T-helper 22 cell (primary cell): ENCODE results near the gene MGAT5B.
A peak's percentile ranks its signal among the peaks of the same experiment; 100 is the strongest.
"Not testable (repeated sequence)": the region's sequence is repeated elsewhere in the genome, so short reads cannot be mapped to it uniquely, and the experiment has no call there.

Experiments
- DNase-seq: peaks from one replicate; pipeline ENCODE4 v3.0.0-alpha.2; 2020; ENCODE audit warnings: low read depth

The MGAT5B gene

DNA sequence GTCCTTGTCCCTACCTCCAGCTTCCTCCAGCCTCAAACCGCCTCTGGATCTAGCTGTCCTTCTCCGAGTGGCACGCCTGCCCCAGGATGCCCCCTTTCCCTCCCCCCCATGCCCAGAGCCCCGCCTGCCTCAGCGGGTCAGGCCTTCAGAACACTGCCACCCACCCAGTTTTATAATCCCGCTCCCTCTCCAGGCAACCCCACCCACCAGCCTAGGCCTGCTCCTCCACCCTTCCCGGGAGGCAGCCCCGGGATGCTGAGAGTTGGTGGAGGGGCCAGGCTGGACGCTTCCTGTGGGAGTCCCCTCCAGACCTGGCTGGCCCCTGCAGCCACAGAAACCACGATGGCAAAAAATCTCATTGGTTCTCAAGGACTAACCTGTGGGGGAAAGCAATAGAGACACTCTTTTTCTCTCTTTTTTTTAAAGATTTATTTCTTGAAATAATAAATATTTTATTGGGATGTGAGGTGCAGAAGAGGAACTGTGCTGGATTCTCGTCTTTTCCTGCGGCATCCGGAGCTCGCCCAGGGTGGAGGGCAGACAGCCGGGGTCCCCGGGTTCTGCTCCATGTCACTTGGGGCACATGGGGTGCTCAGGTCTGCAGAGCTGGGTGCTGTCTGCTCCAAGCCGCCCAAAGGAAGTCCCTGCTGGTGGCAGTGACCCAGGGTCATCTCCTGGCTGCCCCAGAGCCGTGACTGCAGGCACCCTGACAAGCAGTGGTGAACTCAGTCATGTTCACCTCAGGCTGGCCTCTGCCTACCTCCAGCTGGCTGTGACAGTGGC, 81.9 kb downstream of the MGAT5B start:
- DNase-seq: no peak

DNA sequence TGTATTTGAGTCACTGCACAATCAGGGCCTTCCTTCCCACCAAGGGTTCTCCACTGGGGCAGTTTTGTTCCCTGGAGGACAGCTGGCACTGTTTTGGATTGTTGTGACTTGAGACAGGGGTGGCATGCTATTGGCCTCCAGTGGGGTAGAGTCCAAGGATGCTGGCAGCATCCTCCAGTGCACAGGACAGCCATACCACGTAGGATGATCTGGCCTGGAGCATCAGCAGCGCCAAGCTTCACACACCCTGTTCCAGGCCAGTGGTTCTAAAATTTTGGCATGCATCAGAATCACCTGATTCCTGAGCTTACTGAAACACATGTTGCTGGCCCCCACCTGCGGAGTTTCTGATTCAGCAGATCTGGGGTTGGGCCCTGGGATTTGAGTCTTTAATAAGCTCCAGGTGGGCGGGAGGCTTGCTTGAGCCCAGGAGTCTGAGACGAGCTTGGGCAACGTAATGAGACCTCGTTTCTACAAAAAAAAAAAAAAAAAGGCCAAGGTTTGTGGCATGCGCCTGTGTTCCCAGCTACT, 83.2 kb downstream of the MGAT5B start:
- no peak for DNase-seq

DNA sequence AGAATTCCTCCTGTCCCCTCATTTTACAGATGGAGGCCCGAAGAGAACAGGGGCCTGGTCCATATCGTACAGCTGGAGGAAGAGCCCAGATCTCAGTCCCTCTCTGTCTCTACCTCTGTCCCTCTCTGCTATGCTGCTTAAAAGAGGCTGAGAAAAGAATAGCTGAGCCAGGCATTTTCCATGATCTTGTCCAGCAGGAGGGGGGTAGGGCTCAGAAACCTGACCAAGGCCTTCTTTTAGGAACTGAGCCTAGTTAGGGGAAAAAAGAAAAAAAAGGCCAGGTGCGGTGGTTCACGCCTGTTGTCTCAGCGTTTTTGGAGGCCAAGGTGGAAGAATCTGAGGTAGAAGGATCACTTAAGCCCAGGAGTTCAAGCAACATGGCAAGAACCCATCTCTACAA, 84.2 kb downstream of the MGAT5B start:
- no peak for DNase-seq

DNA sequence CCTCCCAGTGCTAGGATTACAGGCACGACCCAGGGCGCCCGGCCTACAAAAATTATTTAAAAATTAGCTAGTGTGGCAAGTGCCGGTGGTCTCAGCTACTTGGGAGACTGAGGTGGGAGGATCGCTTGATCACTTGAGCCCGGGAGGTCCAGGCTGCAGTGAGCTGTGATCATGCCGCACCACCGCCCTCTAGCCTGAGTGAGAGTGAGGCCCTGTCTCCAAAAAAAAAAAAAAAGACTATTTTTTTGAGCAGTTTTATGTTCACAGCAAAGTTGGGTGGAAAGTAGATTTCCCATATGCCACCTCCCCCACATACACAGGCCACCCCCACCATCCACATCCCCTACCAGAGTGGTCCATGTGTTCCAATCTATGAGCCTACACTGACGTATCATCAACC, 84.9 kb downstream of the MGAT5B start:
- DNase-seq: no peak

DNA sequence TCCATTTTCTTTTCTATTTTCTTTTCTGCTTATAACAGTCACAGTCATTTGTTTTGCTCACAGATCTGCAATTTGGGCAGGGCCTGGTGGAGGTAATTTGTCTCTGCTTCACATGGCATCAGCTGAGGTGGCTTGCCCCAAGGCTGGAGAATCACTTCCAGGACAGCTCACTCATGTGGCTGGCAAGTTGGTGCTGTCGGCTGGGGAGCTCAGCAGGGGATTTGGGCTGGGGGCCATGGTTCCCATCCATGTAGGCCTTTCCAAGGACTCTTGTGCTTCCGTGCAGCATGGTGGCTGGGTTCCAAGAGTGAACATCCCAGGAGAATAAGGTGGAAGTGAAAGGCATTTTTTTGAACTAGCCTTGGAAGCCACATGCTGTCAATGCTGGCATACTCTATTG, 85.7 kb downstream of the MGAT5B start:
- DNase-seq: no peak

DNA sequence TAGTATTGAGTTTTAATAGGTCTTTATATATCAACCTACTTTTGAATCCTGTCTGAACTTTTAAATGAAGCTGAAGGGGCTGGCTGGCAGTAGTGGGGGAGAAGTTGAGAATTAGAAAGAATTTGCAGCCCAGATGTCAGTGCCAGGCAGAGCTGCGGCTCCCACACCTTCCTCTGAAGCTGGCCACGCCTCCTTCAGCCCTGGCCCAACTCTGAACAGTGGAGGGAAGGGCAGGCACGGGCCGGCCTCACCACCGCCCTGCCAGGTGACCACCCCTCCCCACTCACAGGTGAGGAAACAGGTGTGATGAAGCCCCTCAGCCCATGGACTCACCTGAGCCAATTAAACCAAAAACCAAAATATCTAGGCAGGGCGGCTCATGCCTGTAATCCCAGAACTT, 87.0 kb downstream of the MGAT5B start:
- no peak for DNase-seq

DNA sequence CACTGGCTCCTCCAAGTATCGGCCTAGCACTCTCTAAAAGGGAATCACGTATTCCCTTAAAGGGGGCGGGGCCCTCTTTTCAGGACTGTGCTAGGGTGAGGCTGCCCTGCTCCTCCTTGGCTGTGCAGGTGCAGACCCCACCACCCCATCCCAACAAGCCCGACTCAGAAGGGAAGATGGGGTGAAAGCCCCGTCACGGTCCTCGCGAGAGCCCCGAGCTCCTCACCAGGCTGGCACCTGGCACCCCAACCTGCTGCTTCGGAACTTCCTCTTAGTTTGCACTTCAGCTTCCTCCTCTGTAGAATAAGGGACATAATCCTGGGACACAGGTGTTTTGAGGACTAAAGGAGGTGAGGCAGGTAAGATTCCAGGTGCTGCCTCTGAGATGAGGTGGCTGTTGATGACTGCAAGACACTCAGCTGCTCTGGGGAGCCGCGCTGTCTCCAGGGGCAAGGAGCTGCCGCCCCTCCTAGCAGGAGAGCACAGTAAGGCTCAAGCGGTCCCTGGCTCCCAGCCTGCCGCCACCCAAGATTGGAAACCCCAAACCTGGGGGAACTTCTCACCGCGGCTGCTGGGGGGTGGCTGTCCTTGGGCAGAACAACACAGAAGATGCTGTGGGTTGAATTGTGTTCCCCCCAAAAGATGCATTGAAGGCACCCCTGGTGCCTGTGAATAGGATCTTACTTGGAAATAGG, 88.8 kb downstream of the MGAT5B start:
- DNase-seq: no peak

DNA sequence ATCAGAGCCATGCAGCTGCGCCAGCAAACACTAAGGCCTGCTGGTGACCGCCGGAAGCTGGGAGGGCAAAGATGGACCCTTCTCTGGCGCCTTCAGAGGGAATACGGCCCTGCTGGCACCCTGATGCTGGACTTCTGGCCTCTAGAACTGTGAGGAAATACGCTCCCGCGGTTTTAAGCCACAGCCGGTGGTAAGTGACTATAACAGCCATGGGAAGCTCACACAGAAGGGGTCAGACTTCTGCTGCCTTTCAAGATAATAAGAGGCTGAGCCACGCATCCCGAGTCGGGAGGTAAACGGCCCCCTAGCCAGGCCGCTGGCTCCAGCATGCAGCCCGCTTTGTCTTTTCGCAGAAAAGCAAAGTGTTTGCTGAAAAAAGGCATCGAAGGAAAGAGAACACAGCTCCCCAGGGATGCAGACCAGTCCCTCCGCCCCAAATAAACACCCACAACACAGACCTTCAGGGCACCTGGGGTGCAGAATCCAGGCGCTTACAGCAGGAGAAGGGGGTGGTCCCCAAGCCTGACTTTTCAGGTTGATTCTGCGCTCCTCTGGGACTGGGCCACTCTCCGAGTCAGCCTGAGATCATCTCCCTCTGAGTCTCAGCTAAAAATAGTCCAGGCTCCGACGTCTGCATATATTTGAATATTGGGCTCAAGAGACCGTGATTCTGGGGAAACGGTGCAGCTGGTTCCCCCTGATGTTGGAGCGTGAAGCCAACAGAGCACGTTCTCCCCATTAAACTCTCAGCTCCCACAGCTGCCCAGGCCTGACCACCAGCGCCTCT, 89.7 kb downstream of the MGAT5B start:
- no peak for DNase-seq

DNA sequence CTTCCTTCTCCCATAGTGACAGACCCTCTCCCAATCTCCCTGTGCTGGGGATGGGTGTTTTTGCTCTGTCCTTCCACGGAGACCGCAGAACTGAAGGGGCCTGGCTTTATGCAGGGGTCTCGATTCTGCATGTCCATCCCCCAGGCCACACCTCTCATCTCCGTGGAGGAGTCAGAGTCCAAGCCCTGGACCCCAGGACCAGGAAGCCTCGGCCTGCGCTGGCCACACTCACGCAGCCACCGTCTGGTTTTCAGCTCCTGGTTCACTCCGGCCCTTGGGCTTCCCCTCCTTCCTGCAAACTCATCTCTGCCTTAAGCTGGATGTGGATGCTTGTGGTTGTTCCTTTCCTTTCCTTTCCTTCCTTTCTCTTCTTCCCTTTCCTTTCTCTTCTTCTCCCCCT, 90.8 kb downstream of the MGAT5B start:
- DNase-seq: no peak

DNA sequence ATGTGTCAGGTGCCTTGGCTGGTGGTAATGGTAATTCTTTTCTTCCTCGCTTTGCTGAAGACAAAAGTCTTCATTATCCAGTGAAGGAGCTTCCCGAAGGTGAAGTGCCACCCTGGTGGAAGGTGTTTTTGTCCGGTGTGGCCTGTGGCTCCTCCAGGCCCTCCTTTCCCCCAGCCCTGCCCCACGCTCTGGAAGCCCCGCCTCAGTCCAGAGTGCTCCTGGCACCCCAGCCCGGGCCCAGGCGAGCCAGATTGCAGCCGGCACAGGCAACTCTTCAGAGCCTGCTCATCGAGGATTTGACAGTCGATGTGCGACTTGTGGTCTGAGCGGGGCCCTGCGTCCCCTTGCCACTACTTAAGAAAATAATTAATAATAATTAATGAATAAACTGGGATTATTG, 93.7 kb downstream of the MGAT5B start:
- DNase-seq: no peak

DNA sequence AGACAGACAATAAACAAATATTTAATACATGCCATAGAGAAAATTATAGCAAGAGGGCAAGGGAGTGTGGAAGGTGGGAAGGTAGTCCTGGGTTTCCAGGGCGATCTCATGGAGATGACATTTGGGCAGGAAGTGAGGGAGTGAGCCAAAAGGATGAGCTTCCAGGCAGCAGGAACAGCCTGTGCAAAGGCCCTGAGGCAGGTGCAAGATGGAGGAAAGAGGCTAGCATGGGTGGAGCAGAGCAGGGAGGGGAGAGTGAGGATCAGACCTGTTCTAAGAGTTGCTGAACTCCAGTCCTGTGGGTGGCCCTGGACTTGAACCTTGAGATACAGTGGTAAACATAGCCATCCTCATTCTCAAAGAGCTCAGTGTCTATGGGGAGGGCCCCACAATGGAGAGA, 94.7 kb downstream of the MGAT5B start:
- no peak for DNase-seq

DNA sequence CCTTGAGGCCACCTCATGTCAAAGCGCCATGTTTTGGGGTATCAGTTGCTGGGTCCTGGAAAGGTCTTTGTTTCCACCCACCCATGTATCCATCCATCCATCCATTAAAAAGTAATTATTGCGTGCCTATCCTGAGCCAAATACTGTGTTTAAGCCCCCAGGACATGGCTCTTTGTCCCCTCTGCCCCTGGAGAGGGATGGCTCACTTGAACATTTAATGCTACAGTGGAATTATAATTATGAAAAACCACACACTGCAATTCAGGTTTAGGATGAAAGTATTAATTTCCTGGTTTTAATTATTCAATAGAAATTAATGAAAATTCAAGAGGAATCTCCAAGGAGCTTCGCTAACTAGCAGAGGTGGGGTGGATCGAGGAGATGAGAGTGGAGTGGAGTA, 97.8 kb downstream of the MGAT5B start:
- DNase-seq: no peak

DNA sequence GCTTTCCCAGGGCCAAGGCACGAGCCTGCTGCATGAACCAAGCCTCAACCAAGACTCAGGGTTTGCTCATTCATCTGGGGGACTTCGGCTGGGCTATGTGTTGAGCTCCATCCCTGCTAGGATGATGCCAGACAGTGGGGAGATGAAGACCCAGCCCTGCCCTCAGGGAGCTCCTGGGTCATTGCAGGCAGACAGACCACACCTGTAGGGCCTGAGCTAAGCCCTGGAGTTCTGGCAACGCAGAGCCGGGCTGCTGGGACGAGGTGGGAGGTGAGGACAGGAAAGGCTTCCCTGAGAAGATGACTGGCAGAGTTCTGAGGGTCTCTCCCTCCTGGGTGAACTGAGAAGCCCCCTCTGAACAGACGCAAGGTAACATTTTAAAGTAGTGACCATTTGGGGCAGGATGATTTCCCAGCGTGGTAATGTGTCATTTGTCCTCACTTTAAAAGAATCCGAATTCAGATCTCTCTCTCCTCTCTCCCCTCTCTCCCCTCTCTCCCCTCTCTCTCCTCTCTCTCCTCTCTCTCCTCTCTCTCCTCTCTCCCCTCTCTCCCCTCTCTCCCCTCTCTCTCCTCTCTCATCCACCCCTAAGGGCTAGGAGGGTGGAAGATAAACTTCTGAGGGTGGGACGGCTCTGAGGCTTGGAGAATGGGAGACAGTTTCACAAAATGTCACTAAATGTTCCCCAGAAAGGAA, 98.4 kb downstream of the MGAT5B start:
- DNase-seq: no peak

DNA sequence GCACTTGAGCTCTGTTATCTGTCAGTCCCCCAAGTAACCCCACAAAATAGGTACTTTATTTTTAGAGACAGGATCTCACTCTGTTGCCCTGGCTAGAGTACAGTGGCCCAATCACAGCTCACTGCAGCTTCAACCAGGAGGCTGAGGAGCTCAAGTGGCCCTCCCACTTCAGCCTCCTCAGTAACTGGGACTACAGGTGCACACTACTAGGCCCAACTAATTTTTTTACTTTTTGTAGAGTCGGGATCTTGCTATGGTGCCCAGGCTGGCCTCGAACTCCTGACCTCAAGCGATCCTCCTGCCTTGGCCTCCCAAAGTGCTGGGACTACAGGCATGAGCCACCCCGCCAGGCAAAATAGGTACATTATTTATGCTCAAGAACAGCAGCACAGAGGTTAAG, 99.6 kb downstream of the MGAT5B start:
- no peak for DNase-seq

DNA sequence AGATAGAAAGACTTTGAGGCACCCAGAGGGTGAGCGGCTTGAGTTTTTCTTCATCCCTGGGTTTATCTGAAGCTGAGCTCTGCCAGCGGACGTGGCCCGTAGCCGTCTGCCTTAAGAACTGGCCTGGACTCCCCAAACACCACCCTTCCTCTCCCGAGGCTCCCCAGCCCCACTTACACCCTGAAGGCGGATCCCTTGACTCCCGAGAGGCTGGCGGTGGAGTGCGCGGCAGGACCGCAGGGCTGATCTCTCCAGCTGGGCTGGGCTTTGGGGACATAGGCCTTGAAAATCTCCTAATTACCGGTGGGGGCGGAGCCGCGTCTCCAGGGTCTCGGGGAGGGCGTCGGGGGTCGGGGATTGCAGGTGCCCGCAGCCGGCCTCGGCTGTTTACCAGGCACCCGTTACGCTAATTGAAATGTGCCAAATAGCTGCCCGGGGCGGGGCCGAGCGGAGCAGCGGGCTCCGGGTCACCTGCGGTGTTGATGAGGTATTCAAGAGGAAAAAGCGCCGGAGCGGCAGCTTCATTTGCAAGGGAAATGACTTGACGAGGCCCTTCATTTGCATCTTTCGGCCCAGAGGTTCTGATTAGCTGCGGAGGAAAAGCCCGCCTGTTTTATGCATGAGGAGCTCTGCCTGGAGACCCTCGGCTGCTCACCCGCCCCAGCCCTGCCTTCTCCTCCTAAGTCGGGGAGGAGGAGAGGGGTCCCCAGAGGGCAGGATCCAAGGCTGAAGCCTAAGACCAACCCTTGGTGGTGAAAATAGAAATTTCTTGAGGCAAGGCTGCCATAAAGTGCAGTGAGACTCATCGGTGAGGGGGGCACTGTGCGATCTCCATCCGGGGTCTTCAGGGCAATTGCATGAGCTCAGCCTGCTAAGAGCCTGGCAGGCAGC, 100.7 kb downstream of the MGAT5B start:
- peak; percentile 15 for DNase-seq

DNA sequence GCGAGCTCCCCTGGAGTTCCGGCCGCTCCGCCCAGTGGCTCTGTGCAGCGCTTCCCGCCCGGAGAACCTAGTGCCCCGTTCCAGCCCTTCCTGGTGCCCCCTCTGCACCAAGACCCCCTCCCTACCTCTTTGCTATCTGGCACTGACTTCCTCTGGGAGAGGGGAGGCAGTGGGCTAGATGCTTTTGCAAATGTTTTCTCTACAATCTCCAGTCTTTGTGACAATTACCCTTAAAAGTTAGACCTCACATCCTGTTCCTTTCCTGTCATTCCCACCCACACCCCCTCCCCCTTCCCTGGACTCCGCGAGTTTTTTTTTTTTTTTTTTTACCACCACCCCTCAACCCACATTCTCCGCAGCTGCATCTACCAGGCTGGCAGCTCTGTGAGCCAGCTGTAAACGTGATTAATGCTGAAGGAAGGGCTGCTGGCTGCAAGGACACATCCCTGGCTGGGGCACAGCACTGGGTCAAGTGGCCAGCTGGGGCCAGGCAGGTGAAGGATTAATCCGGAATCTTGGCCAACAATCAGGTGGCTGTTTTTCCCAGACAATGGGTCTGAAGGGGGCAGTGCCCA, 101.5 kb downstream of the MGAT5B start:
- DNase-seq: no peak

DNA sequence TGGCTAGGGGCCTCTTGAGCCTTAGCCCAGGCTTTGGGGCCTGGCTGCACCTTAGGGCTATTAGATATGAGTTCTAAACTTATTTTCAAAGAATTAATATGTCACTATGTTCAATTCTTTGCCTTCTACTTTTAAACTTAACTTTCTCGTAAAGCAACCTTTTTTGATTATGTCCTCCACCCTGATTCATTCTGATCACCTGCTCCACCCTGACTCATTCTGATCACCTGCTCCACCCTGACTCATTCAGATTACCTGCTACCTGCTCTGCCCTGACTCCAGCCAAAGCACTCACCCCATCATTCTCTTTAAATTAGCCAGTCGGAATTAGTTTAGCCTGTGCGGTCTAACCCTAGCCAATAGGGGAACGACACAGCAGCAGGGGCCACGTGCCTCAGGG, 102.0 kb downstream of the MGAT5B start:
- not testable (repeated sequence) for DNase-seq

DNA sequence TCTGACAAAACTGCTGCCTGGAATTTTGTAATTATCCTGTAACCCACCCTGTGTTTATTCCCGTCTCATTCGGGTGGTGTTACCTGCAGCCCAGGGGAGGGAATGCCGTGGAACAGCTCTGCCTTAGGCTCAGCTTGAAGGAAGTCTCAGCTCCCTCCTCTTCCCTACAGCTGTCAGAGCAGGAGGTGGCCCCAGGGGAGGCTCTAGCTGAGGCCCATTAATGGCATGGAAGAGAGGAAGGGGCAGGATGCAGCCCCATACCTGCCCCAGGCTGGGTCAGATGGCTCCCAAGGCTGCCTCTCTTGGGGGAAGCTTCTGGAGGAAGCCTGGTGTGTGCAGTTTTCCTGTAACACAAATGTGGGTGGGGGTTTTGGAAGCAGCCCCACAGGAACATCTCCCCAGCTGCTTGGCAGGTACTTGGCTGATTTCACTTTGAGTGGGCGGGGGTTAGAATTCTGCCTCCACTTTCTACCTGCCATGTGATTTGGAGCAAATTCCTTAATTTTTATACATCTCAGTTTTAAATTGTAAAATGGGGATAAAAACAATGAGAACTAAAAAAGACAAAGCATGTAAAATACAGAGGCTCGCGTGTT, 103.9 kb downstream of the MGAT5B start:
- no peak for DNase-seq

DNA sequence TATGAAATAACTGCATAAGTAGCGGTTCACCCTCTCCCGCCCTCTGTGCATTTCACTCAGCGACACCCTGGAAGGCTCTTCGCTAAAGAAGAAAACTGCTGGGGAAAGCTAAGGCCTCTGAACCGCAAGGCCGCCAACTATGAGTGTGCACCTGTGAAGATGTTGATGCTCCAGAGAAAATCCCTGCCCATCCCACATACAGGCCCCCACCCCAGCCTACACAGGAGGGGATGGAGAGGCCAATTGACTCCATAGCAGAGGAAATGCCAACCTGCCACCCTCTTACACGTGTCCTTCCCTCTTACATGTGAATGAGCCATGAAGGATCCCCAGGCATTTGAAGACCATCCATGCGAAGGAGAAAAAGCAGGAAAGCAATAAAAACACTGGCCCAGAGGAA, 104.8 kb downstream of the MGAT5B start:
- no peak for DNase-seq

DNA sequence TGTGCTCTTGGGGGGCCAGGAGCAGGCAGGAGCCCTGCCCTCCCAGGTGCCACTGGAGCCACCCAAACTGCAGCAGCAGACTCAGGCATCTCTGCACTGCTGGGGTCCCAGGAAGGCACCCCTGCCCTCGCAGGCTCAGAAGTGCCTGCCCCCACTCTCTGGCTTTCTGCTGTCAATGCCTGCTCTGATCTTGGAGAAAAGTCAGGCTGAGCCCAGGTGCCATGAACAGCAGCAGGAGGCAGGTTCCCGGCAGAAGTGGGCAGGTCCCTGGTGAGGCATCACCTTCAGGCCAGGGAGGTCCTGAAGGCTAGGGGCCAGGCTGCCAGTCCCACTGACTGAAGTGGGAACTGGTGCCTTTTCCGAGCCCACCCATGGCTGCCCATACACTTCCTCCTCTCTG, 106.5 kb downstream of the MGAT5B start:
- DNase-seq: no peak
